Colonic mucosa (tissue), 4 donors: ENCODE data around the gene FHL2. TPM values are rescaled to one million over a fixed set of nuclear protein-coding genes. Genes with fewer than 3 reads are reported as not detected.

ENCODE experiments used
- DNase-seq: peaks from one replicate; pipeline ENCODE4 v3.0.0-alpha.2; 2020
- H3K27ac ChIP-seq: fragments of 200-600 bp; one replicate; pipeline ENCODE4 v1.8.0; 2021
- H3K27me3 ChIP-seq: fragments of 200-600 bp; one replicate; pipeline ENCODE4 v1.8.0; 2021
- H3K36me3 ChIP-seq: fragments of 200-600 bp; one replicate; pipeline ENCODE4 v1.8.0; 2021
- H3K4me1 ChIP-seq: fragments of 200-600 bp; one replicate; pipeline ENCODE4 v1.8.0; 2021; ENCODE audit warnings: mild to moderate bottlenecking
- H3K4me3 ChIP-seq: fragments of 200-600 bp; one replicate; pipeline ENCODE4 v1.8.0; 2021
- H3K9ac ChIP-seq, 2 donors: one replicate each; pipeline ENCODE4 v1.7.0; 2013; ENCODE audit warnings: control low read depth in 2 of 2, low read depth in 2 of 2, low read length in 2 of 2
- H3K9me3 ChIP-seq: fragments of 200-600 bp; one replicate; pipeline ENCODE4 v1.8.0; 2021
- CTCF ChIP-seq: fragments of 200-600 bp; IDR thresholded peaks from one replicate; pipeline ENCODE4 v1.8.0; 2022; ENCODE audit warnings: antibody characterized with exemption, mild to moderate bottlenecking
- intact Hi-C: fragments of 100-400 bp; cut with DNase I; formaldehyde crosslinking; loops from one replicate; pipeline ENCODE4 v1.14.1; 2022
- total RNA-seq, 2 donors: library from RNA; stranded (reverse); fragmentation: NEBNext Ultra II Directional in 1 of 2; extraction: Animal tissue kit (Norgen Biotek cat#: 25700) in 1 of 2; gene quantifications; one replicate each; pipeline ENCODE4 v1.2.1, GENCODE V29; 2021
- donor health status: healthy.
- donor health status: DM: no; HTN: no; CAD: no.
- donor health status: DM: no; HTN: no; CAD: no.

The FHL2 gene
- total RNA-seq, 2 donors from 2014 or later = 103 to 212 TPM

- no peaks in the 10 kb centered on the region for H3K27me3 ChIP-seq
- H3K36me3 ChIP-seq = no peaks in the 10 kb centered on the region
- H3K9me3 ChIP-seq = no peaks in the 10 kb centered on the region
- intact Hi-C loops = no loop called here
- TF ChIP-seq CTCF = no peak
- no peak overlapping the region for H3K9ac ChIP-seq
- DNase-seq = no peak
- H3K4me1 ChIP-seq = no peaks in the 10 kb centered on the region
- peak overlapping the region; percentile 34 for H3K27ac ChIP-seq
- no peak overlapping the region for H3K4me3 ChIP-seq
These were observed 13.7 kb upstream of the FHL2 start for GRCh38 chr2:105412584-105412983.

GRCh38 chr2:105411720-105412407 lies 13.0 kb upstream of the FHL2 start:
- intact Hi-C loops = no loop called here
- Histone ChIP-seq H3K27me3 (no peaks in the 10 kb centered on the region), H3K4me3 (no peak overlapping the region), H3K36me3 (no peaks in the 10 kb centered on the region), H3K9me3 (no peaks in the 10 kb centered on the region), H3K4me1 (no peaks in the 10 kb centered on the region), H3K27ac (peak overlapping the region; percentile 34), H3K9ac (no peak overlapping the region)
- no peak for TF ChIP-seq CTCF
- no peak for DNase-seq

- no peak for TF ChIP-seq CTCF
- no peaks in the 10 kb centered on the region for H3K36me3 ChIP-seq
- DNase-seq = no peak
- intact Hi-C loops = no loop called here
- no peak overlapping the region for H3K9ac ChIP-seq
- H3K27me3 ChIP-seq = no peaks in the 10 kb centered on the region
- no peaks in the 10 kb centered on the region for H3K4me1 ChIP-seq
- no peak overlapping the region for H3K27ac ChIP-seq
- no peak overlapping the region for H3K4me3 ChIP-seq
- H3K9me3 ChIP-seq = no peaks in the 10 kb centered on the region
These were observed 11.7 kb upstream of the FHL2 start for GRCh38 chr2:105410554-105410953.

DNA sequence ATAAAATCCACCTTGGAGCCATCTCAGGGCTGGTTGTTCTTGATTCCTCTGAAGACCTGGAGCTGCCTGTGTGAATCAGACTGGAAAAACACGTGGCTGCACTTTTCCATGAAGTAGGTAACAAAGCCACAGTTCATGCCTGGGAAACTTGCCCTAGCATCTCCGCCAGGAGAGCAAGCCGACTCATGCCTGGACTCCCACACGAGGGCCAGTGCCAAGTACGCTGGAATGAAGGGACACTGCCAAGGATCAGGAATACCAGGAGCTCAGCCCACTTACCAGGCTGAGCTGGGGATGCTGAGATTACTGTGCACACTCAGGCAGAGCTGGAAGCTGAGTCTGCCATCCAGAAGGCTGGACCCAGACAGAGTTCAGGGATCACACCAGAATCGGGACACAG lies 10.9 kb upstream of the FHL2 start:
- no peak overlapping the region for H3K27ac ChIP-seq
- intact Hi-C loops = no loop called here
- no peaks in the 10 kb centered on the region for H3K36me3 ChIP-seq
- no peak overlapping the region for H3K4me3 ChIP-seq
- H3K9me3 ChIP-seq = no peaks in the 10 kb centered on the region
- H3K9ac ChIP-seq = no peak overlapping the region
- no peak for DNase-seq
- H3K4me1 ChIP-seq = no peaks in the 10 kb centered on the region
- TF ChIP-seq CTCF = no peak
- H3K27me3 ChIP-seq = no peaks in the 10 kb centered on the region

- H3K4me1 ChIP-seq = no peaks in the 10 kb centered on the region
- no peaks in the 10 kb centered on the region for H3K36me3 ChIP-seq
- intact Hi-C loops = no loop called here
- no peak for TF ChIP-seq CTCF
- no peak overlapping the region for H3K4me3 ChIP-seq
- H3K27ac ChIP-seq = no peak overlapping the region
- no peak overlapping the region for H3K9ac ChIP-seq
- DNase-seq = no peak
- H3K9me3 ChIP-seq = no peaks in the 10 kb centered on the region
- no peaks in the 10 kb centered on the region for H3K27me3 ChIP-seq
These were observed 9.3 kb upstream of the FHL2 start for GRCh38 chr2:105407946-105408743.
